DND-41 (cell line): Measurements from ENCODE around the gene KRT73.

ENCODE experiments used
- ATAC-seq: fragments of 200-7000 bp; cut with Tn5 transposase; 3 replicates; pipeline ENCODE4 v1.9.1; 2021; ENCODE audit warnings: low read depth; ENCODE audit not compliant: insufficient read depth
- DNase-seq: peaks from one replicate; pipeline ENCODE4 v3.0.0-alpha.2; 2020
- H2AFZ ChIP-seq: 2 replicates; pipeline ENCODE4 v1.6.0; 2012; ENCODE audit warnings: low read depth, low read length
- H3K27ac ChIP-seq: 2 replicates; pipeline ENCODE4 v1.5.1; 2012; ENCODE audit warnings: low read length, inconsistent platforms
- H3K27me3 ChIP-seq: fragments of 200-600 bp; sonication (generic); 2 replicates; pipeline ENCODE4 v1.6.0; 2012; ENCODE audit warnings: low read length, mild to moderate bottlenecking, inconsistent platforms; ENCODE audit not compliant: insufficient read depth, poor library complexity
- H3K36me3 ChIP-seq: 2 replicates; pipeline ENCODE4 v1.5.1; 2012; ENCODE audit warnings: low read length, inconsistent platforms; ENCODE audit not compliant: insufficient read depth
- H3K4me1 ChIP-seq: 2 replicates; pipeline ENCODE4 v1.5.1; 2012; ENCODE audit warnings: mild to moderate bottlenecking, low read length; ENCODE audit not compliant: insufficient read depth
- H3K4me2 ChIP-seq: 2 replicates; pipeline ENCODE4 v1.6.0; 2012; ENCODE audit warnings: mild to moderate bottlenecking, moderate library complexity, low read length, inconsistent platforms; ENCODE audit not compliant: insufficient read depth
- H3K4me3 ChIP-seq, 2 experiments: fragments of 200-600 bp in 1 of 2; shearing (Covaris generic) in 1 of 2; 2 replicates each; pipeline ENCODE4 v1.5.1; 2012 to 2016; ENCODE audit warnings: inconsistent platforms in 2 of 2, low read length in 2 of 2, mild to moderate bottlenecking in 2 of 2, low read depth in 1 of 2, moderate library complexity in 1 of 2
- H3K79me2 ChIP-seq: 2 replicates; pipeline ENCODE4 v1.6.0; 2012; ENCODE audit warnings: low read length, inconsistent platforms; ENCODE audit not compliant: insufficient read depth
- H3K9ac ChIP-seq: 2 replicates; pipeline ENCODE4 v1.6.0; 2012; ENCODE audit warnings: low read depth, mild to moderate bottlenecking, inconsistent platforms, low read length, moderate library complexity
- H3K9me3 ChIP-seq: 2 replicates; pipeline ENCODE4 v1.5.1; 2012; ENCODE audit warnings: low read length, moderate library complexity, mild to moderate bottlenecking, inconsistent platforms; ENCODE audit not compliant: insufficient read depth, severe bottlenecking
- H4K20me1 ChIP-seq: 2 replicates; pipeline ENCODE4 v1.6.0; 2012; ENCODE audit warnings: low read length; ENCODE audit not compliant: insufficient read depth
- EZH2 ChIP-seq: IDR thresholded peaks from 3 replicates; pipeline ENCODE4 v1.6.1; 2012; ENCODE audit warnings: borderline replicate concordance, low read depth, mild to moderate bottlenecking, moderate library complexity, low read length, inconsistent platforms; ENCODE audit not compliant: severe bottlenecking
- TF ChIP-seq, protein P1 (sequence below): IDR thresholded peaks from 2 replicates; pipeline ENCODE4 v1.5.1; 2012; ENCODE audit warnings: borderline replicate concordance, low read length, moderate library complexity, mild to moderate bottlenecking; ENCODE audit not compliant: poor library complexity, severe bottlenecking; ENCODE audit errors: extremely low read depth

Gene KRT73

DNA sequence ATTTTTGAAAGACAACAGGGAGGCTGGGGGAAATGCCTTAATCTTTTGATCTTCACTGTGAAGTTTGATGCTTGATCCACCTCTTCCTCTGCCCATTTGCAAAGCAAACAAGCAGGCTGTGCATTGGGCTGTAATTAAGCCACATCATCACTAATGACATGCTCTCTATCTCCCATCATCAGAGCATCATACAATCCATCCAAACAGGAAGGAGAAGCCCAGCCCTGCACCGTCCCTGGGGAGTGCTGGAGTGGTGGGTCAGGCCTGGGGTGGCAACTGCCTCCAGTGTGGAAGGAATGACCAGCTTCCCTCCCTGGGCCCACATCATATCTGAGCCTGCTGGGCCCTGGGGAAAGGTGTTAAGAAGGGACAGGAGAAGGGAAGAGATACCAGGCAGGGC, 37.9 kb downstream of the KRT73 start:
- H3K9ac ChIP-seq = no peak overlapping the region
- H2AFZ ChIP-seq = no peak overlapping the region
- H3K4me3 ChIP-seq = no peak overlapping the region
- no peaks in the 10 kb centered on the region for H3K4me1 ChIP-seq
- ATAC-seq (no peak), DNase-seq (no peak)
- no peaks in the 10 kb centered on the region for H3K79me2 ChIP-seq
- H3K9me3 ChIP-seq = no peaks in the 10 kb centered on the region
- H4K20me1 ChIP-seq = no peaks in the 10 kb centered on the region
- TF ChIP-seq, protein P1, sequence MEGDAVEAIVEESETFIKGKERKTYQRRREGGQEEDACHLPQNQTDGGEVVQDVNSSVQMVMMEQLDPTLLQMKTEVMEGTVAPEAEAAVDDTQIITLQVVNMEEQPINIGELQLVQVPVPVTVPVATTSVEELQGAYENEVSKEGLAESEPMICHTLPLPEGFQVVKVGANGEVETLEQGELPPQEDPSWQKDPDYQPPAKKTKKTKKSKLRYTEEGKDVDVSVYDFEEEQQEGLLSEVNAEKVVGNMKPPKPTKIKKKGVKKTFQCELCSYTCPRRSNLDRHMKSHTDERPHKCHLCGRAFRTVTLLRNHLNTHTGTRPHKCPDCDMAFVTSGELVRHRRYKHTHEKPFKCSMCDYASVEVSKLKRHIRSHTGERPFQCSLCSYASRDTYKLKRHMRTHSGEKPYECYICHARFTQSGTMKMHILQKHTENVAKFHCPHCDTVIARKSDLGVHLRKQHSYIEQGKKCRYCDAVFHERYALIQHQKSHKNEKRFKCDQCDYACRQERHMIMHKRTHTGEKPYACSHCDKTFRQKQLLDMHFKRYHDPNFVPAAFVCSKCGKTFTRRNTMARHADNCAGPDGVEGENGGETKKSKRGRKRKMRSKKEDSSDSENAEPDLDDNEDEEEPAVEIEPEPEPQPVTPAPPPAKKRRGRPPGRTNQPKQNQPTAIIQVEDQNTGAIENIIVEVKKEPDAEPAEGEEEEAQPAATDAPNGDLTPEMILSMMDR = no peak
- no peak for TF ChIP-seq EZH2
- no peak overlapping the region for H3K27ac ChIP-seq
- H3K36me3 ChIP-seq = no peaks in the 10 kb centered on the region
- H3K4me2 ChIP-seq = no peak overlapping the region
- peaks cover 8% of the 10 kb centered on the region for H3K27me3 ChIP-seq

DNA sequence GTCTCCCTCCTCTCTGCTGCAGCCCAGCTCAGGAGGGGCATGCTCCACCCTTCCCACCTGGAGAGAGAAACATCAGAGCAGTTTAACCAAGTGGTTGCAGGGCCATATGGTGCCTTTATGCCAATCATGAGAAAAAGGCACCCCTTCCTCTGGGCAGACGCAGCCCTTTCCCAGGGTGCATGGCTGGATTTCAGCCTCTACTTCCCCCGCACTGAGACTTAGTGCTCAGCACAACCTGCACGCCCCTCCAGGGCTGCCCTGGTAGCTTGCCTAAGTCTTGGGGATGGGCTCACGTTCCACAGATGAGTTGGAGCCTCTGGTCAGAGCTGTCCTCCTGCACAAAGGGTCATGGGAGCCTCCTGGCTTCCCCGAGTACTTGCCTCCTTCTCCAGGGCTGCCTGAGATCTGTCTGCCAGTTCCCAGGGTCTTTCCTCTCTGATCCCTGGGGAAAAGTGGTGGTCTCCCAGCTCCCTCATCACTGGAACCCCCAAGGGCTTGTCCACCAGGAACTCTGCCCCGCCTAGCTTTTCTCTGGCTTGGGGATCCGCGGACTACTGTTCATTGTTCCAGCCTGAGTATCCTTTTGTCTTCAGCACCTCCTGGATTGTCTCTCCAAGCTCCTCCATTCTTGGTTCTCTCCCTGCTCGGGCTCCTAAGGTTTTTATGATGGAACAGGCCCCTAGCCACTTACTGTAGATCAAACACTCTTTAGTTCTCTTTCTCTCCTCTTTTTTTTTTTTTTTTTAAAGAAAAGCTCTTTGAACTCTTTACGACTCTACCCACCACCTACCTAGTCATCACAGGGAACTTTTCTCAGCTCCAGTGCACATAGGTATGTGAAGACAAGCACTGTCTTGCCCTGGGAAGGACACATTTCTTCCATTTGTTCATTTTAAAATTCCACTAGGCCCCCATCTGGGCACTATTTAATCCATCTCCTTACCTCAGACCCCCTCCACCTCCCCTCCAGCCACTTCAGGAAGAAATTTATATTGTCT, 38.6 kb downstream of the KRT73 start:
- H3K36me3 ChIP-seq = no peaks in the 10 kb centered on the region
- ATAC-seq = no peak
- H2AFZ ChIP-seq = no peak overlapping the region
- no peaks in the 10 kb centered on the region for H4K20me1 ChIP-seq
- H3K4me2 ChIP-seq = no peak overlapping the region
- DNase-seq = no peak
- H3K27ac ChIP-seq = no peak overlapping the region
- H3K79me2 ChIP-seq = no peaks in the 10 kb centered on the region
- no peak overlapping the region for H3K9ac ChIP-seq
- TF ChIP-seq EZH2 = no peak
- TF ChIP-seq, protein P1 = no peak
- no peaks in the 10 kb centered on the region for H3K9me3 ChIP-seq
- H3K4me3 ChIP-seq = no peak overlapping the region
- no peaks in the 10 kb centered on the region for H3K4me1 ChIP-seq
- peaks cover 8% of the 10 kb centered on the region for H3K27me3 ChIP-seq

DNA sequence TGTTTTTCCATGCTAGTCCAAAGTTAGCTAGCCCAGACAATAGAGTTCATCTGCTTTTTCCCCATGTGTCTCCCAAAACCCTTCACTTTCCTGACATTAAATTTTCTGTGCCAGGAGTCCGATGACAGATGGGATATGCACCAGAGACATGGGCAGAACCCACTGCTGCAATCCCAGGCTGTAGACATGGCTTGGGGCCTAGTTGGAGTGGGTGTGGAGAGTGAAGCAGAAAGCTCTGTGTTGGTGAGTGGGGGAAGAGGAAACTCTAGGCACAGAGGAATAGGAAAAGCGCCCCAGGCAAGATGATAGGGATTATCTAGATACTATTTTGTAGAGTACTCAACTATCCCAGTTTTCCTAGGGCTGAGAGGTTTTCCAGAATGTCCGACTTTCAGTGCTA, 39.9 kb downstream of the KRT73 start:
- no peaks in the 10 kb centered on the region for H3K79me2 ChIP-seq
- no peak overlapping the region for H3K27ac ChIP-seq
- no peak overlapping the region for H2AFZ ChIP-seq
- no peak overlapping the region for H3K4me3 ChIP-seq
- no peaks in the 10 kb centered on the region for H3K4me1 ChIP-seq
- no peaks in the 10 kb centered on the region for H3K36me3 ChIP-seq
- H3K9me3 ChIP-seq = no peaks in the 10 kb centered on the region
- DNase-seq (no peak), ATAC-seq (no peak)
- no peak for TF ChIP-seq EZH2
- TF ChIP-seq, protein P1 = no peak
- H3K27me3 ChIP-seq = peaks cover 8% of the 10 kb centered on the region
- H3K9ac ChIP-seq = no peak overlapping the region
- H4K20me1 ChIP-seq = 0 out of 2 replicates have a peak, but pooled peaks cover 3% of the 10 kb centered on the region
- H3K4me2 ChIP-seq = no peak overlapping the region
